Measurements from ENCODE around the gene CNR2.

Gene CNR2

GRCh38 chr1:23957096-23957495 is 43.9 kb upstream of the CNR2 start:
- Histone ChIP-seq H3K4me1 (no peaks in the 10 kb centered on the region), H3K27me3 (no peaks in the 10 kb centered on the region), H3K36me3 (peaks cover 9% of the 10 kb centered on the region), H3K9me3 (no peaks in the 10 kb centered on the region), H3K4me3 (ENCODE audit: low read depth, low read length) (no peak overlapping the region)
- DNase-seq: peak; percentile 54
- no peak for TF ChIP-seq CTCF (IDR thresholded peaks at IDR 0.05; ENCODE audit: low read depth, low read length)

- Histone ChIP-seq H3K4me3 (ENCODE audit: low read depth, low read length) (no peak overlapping the region), H3K9me3 (no peaks in the 10 kb centered on the region), H3K36me3 (no peaks in the 10 kb centered on the region), H3K4me1 (no peaks in the 10 kb centered on the region), H3K27me3 (no peaks in the 10 kb centered on the region)
- no peak for DNase-seq
- TF ChIP-seq CTCF (IDR thresholded peaks at IDR 0.05; ENCODE audit: low read depth, low read length): no peak
Measured at GRCh38 chr1:23953020-23953419, 39.9 kb upstream of the CNR2 start.

GRCh38 chr1:23947366-23947765 is 34.2 kb upstream of the CNR2 start:
- Histone ChIP-seq H3K27me3 (no peaks in the 10 kb centered on the region), H3K36me3 (no peaks in the 10 kb centered on the region), H3K4me1 (no peaks in the 10 kb centered on the region), H3K4me3 (ENCODE audit: low read depth, low read length) (no peak overlapping the region), H3K9me3 (no peaks in the 10 kb centered on the region)
- no peak for TF ChIP-seq CTCF (IDR thresholded peaks at IDR 0.05; ENCODE audit: low read depth, low read length)
- DNase-seq: no peak

- H3K9me3 ChIP-seq: no peaks in the 10 kb centered on the region
- H3K4me1 ChIP-seq: no peaks in the 10 kb centered on the region
- no peak for DNase-seq
- no peak for TF ChIP-seq CTCF (IDR thresholded peaks at IDR 0.05; ENCODE audit: low read depth, low read length)
- H3K27me3 ChIP-seq: no peaks in the 10 kb centered on the region
- no peaks in the 10 kb centered on the region for H3K36me3 ChIP-seq
- H3K4me3 ChIP-seq (ENCODE audit: low read depth, low read length): no peak overlapping the region
Measured at GRCh38 chr1:23936481-23937176, 23.5 kb upstream of the CNR2 start.

- no peak for TF ChIP-seq CTCF (IDR thresholded peaks at IDR 0.05; ENCODE audit: low read depth, low read length)
Measured at GRCh38 chr1:23931491-23931880, 18.3 kb upstream of the CNR2 start.

GRCh38 chr1:23930861-23931490 is 17.8 kb upstream of the CNR2 start:
- no peak for TF ChIP-seq CTCF (IDR thresholded peaks at IDR 0.05; ENCODE audit: low read depth, low read length)
- Histone ChIP-seq H3K4me1 (no peaks in the 10 kb centered on the region), H3K36me3 (no peaks in the 10 kb centered on the region), H3K27me3 (no peaks in the 10 kb centered on the region), H3K4me3 (ENCODE audit: low read depth, low read length) (no peak overlapping the region), H3K9me3 (no peaks in the 10 kb centered on the region)
- no peak for DNase-seq

More at GRCh38 chr1:23931491-23931880, 18.3 kb upstream of the CNR2 start:
- H3K36me3 ChIP-seq: no peaks in the 10 kb centered on the region
- no peaks in the 10 kb centered on the region for H3K9me3 ChIP-seq
- no peaks in the 10 kb centered on the region for H3K27me3 ChIP-seq
- H3K4me1 ChIP-seq: no peaks in the 10 kb centered on the region
- no peak for DNase-seq
- H3K4me3 ChIP-seq (ENCODE audit: low read depth, low read length): no peak overlapping the region
